SK-N-SH treated with all-trans-retinoic acid at 6 μM for 48 hours (cell line): ENCODE measurements around the gene CPEB3.

Experiments used
- ATAC-seq: fragments of 200-7000 bp; cut with Tn5 transposase; 3 replicates; pipeline ENCODE4 v1.9.1; 2020; ENCODE audit warnings: mild to moderate bottlenecking, moderate library complexity
- ARNTL ChIP-seq: fragments of 450-650 bp; formaldehyde crosslinking; IDR thresholded peaks from 2 replicates; pipeline ENCODE4 v1.5.0; 2020; ENCODE audit warnings: low read depth, mild to moderate bottlenecking, moderate library complexity, borderline replicate concordance
- CSDC2 ChIP-seq: fragments of 250-450 bp; sonication (Bioruptor Pico); IDR thresholded peaks from 2 replicates; pipeline ENCODE4 v1.5.0; 2020; ENCODE audit warnings: mild to moderate bottlenecking, moderate library complexity
- ESRRG ChIP-seq: fragments of 250-450 bp; sonication (Bioruptor Pico); IDR thresholded peaks from 2 replicates; pipeline ENCODE4 v1.6.1; 2021; ENCODE audit warnings: mild to moderate bottlenecking
- GLIS3 ChIP-seq: fragments of 250-450 bp; sonication (Bioruptor Pico); IDR thresholded peaks from 2 replicates; pipeline ENCODE4 v1.5.0; 2020; ENCODE audit warnings: mild to moderate bottlenecking, moderate library complexity
- ISL1 ChIP-seq: fragments of 250-450 bp; sonication (Bioruptor Pico); IDR thresholded peaks from 2 replicates; pipeline ENCODE4 v2.1.2; 2022; ENCODE audit warnings: mild to moderate bottlenecking, moderate library complexity
- OSR1 ChIP-seq: fragments of 250-450 bp; sonication (Bioruptor Pico); IDR thresholded peaks from 2 replicates; pipeline ENCODE4 v1.8.0; 2022; ENCODE audit warnings: moderate library complexity, mild to moderate bottlenecking, inconsistent platforms
- PPARA ChIP-seq: fragments of 250-450 bp; sonication (Bioruptor Pico); IDR thresholded peaks from 2 replicates; pipeline ENCODE4 v1.5.0; 2020; ENCODE audit warnings: mild to moderate bottlenecking, borderline replicate concordance
- RARB ChIP-seq: fragments of 250-450 bp; sonication (Bioruptor Pico); IDR thresholded peaks from 2 replicates; pipeline ENCODE4 v1.8.0; 2021; ENCODE audit warnings: mild to moderate bottlenecking, moderate library complexity
- SNAI2 ChIP-seq: fragments of 250-450 bp; sonication (Bioruptor Pico); IDR thresholded peaks from 2 replicates; pipeline ENCODE4 v1.5.0; 2020; ENCODE audit warnings: mild to moderate bottlenecking, moderate library complexity
- TCF4 ChIP-seq: fragments of 250-450 bp; sonication (Bioruptor Pico); IDR thresholded peaks from 2 replicates; pipeline ENCODE4 v1.8.0; 2021; ENCODE audit warnings: mild to moderate bottlenecking, moderate library complexity, borderline replicate concordance
- TOX ChIP-seq: fragments of 250-450 bp; sonication (Bioruptor Pico); IDR thresholded peaks from 2 replicates; pipeline ENCODE4 v1.8.0; 2021; ENCODE audit warnings: mild to moderate bottlenecking, moderate library complexity, borderline replicate concordance
- ZC3H10 ChIP-seq: fragments of 250-450 bp; sonication (Bioruptor Pico); IDR thresholded peaks from 2 replicates; pipeline ENCODE4 v1.5.1; 2021; ENCODE audit warnings: mild to moderate bottlenecking, moderate library complexity
- ZFP30 ChIP-seq: fragments of 450-650 bp; formaldehyde crosslinking; IDR thresholded peaks from 2 replicates; pipeline ENCODE4 v1.5.0; 2022; ENCODE audit warnings: mild to moderate bottlenecking, moderate library complexity
- ZNF565 ChIP-seq: fragments of 450-650 bp; formaldehyde crosslinking; conservative IDR thresholded peaks from 2 replicates; pipeline ENCODE4 v1.5.0; 2020; ENCODE audit warnings: low read depth, mild to moderate bottlenecking, moderate library complexity
- ZNF70 ChIP-seq: fragments of 450-650 bp; formaldehyde crosslinking; IDR thresholded peaks from 2 replicates; pipeline ENCODE4 v1.5.0; 2020; ENCODE audit warnings: mild to moderate bottlenecking, moderate library complexity
- TF ChIP-seq, protein P1 (sequence below): fragments of 250-450 bp; sonication (Bioruptor Pico); IDR thresholded peaks from 2 replicates; pipeline ENCODE4 v1.8.0; 2020; ENCODE audit warnings: mild to moderate bottlenecking, moderate library complexity, borderline replicate concordance
- TF ChIP-seq, protein P2 (sequence below): fragments of 250-450 bp; sonication (Bioruptor Pico); IDR thresholded peaks from 2 replicates; pipeline ENCODE4 v1.8.0; 2021; ENCODE audit warnings: low read depth, mild to moderate bottlenecking, moderate library complexity, borderline replicate concordance
- TF ChIP-seq, protein P3 (sequence below): fragments of 250-450 bp; sonication (Bioruptor Pico); IDR thresholded peaks from 2 replicates; pipeline ENCODE4 v1.5.1; 2020; ENCODE audit warnings: low read depth, mild to moderate bottlenecking, moderate library complexity
- TF ChIP-seq, protein P4 (sequence below): fragments of 250-450 bp; sonication (Bioruptor Pico); IDR thresholded peaks from 2 replicates; pipeline ENCODE4 v1.5.1; 2021; ENCODE audit warnings: mild to moderate bottlenecking, moderate library complexity

CPEB3 gene

DNA sequence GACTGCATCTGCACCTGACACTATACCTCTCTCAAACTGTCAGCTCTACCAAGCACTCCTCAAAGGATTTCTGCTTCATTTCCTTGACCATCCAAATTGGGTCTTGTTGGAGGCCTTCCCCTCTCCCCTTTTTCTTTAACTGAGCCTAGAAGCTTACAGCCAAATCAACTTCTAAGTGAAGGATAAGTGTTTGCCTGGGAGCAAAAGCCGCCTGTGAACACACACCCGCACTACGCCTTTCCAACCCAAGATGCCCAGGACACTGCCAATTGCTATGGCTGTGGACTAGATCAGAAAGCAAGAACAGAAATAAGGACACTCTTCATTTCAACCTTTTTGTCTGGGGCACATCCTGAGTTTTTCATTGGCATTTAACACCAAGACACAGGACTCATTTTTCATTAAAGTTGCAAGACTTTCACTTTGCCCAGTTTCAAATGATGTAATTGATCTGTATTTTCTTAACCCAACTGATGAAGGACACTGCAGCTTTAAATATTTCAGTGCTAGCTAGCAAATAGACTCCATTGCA is 52.8 kb downstream of the CPEB3 start (continued):
- TF ChIP-seq, protein P1, sequence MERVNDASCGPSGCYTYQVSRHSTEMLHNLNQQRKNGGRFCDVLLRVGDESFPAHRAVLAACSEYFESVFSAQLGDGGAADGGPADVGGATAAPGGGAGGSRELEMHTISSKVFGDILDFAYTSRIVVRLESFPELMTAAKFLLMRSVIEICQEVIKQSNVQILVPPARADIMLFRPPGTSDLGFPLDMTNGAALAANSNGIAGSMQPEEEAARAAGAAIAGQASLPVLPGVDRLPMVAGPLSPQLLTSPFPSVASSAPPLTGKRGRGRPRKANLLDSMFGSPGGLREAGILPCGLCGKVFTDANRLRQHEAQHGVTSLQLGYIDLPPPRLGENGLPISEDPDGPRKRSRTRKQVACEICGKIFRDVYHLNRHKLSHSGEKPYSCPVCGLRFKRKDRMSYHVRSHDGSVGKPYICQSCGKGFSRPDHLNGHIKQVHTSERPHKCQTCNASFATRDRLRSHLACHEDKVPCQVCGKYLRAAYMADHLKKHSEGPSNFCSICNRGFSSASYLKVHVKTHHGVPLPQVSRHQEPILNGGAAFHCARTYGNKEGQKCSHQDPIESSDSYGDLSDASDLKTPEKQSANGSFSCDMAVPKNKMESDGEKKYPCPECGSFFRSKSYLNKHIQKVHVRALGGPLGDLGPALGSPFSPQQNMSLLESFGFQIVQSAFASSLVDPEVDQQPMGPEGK (CRISPR knock-in tag) = no peak

DNA sequence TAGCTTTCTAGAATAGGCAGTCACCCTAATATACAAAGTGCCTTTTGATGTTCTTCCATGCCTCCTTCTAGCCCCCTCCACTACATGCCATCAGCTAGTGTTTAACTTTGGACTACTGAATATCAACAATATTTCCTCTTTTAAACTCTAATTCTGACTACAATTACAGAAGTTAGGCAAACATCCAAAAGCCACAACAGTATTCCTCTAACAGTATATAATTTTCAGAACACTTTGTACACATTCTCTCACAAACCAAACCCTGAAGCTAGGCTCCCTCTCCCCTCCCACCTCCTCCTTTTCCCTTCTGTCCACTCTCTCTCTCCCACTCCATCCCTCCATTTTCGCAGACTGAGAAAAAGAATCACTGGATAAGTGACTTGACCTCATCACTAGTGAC is 59.7 kb downstream of the CPEB3 start:
- ATAC-seq = no peak
- TF ChIP-seq ESRRG (CRISPR knock-in tag) (no peak), ZNF565 (CRISPR knock-in tag) (no peak), ZFP30 (CRISPR knock-in tag) (no peak), PPARA (CRISPR knock-in tag) (no peak), TOX (CRISPR knock-in tag) (no peak), CSDC2 (no peak), TCF4 (CRISPR knock-in tag) (no peak), GLIS3 (CRISPR knock-in tag) (no peak), RARB (CRISPR knock-in tag) (no peak), ISL1 (CRISPR knock-in tag) (no peak)
- TF ChIP-seq, protein P2, sequence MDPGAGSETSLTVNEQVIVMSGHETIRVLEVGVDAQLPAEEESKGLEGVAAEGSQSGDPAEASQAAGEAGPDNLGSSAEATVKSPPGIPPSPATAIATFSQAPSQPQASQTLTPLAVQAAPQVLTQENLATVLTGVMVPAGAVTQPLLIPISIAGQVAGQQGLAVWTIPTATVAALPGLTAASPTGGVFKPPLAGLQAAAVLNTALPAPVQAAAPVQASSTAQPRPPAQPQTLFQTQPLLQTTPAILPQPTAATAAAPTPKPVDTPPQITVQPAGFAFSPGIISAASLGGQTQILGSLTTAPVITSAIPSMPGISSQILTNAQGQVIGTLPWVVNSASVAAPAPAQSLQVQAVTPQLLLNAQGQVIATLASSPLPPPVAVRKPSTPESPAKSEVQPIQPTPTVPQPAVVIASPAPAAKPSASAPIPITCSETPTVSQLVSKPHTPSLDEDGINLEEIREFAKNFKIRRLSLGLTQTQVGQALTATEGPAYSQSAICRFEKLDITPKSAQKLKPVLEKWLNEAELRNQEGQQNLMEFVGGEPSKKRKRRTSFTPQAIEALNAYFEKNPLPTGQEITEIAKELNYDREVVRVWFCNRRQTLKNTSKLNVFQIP (CRISPR knock-in tag) = no peak
- TF ChIP-seq, protein P3, sequence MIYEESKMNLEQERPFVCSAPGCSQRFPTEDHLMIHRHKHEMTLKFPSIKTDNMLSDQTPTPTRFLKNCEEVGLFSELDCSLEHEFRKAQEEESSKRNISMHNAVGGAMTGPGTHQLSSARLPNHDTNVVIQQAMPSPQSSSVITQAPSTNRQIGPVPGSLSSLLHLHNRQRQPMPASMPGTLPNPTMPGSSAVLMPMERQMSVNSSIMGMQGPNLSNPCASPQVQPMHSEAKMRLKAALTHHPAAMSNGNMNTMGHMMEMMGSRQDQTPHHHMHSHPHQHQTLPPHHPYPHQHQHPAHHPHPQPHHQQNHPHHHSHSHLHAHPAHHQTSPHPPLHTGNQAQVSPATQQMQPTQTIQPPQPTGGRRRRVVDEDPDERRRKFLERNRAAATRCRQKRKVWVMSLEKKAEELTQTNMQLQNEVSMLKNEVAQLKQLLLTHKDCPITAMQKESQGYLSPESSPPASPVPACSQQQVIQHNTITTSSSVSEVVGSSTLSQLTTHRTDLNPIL = no peak
- TF ChIP-seq, all 23 proteins: peak for 0

DNA sequence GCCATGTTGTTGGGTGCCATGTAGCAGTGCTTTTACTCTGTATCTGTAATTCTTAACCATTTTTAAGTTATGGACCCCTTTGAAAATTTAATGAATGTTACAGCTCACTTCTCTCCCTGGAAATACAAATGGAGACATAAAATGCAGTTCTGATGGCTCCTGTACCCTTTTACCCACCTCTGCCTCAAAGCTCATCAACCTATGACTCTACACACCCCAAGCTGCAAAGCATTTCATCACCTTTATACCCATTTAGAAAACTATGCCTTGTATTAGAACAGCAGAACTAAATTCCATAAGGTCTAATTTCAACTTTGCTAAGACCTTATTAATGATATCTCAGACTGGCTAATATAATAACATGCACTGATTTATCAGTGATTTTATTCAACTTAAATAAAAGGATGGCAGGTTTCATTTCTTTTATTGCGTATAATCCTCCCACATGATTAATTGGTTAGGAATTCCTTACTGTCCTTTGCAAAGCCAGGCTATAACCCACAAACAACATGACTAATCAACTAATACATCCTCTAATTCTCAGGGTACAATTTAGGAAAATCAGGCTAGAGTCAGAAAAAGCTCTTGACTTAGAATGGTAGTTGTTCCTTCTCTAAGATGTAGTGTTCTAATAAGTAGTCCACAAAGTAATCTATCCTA is 68.1 kb downstream of the CPEB3 start:
- peak; percentile 84 for ATAC-seq
- TF ChIP-seq ESRRG (CRISPR knock-in tag) = no peak
- TF ChIP-seq ZC3H10 (CRISPR knock-in tag) = peak; percentile 44; the same call in 1 of the 2 replicates

GRCh38 chr10:92219559-92219958 is 71.3 kb downstream of the CPEB3 start:
- TF ChIP-seq, protein P1 (CRISPR knock-in tag) = no peak
- TF ChIP-seq ZNF565 (CRISPR knock-in tag) = no peak
- peak; percentile 58 for TF ChIP-seq ISL1 (CRISPR knock-in tag)
- no peak for TF ChIP-seq ZC3H10 (CRISPR knock-in tag)
- TF ChIP-seq SNAI2 (CRISPR knock-in tag) = no peak
- TF ChIP-seq, protein P4, sequence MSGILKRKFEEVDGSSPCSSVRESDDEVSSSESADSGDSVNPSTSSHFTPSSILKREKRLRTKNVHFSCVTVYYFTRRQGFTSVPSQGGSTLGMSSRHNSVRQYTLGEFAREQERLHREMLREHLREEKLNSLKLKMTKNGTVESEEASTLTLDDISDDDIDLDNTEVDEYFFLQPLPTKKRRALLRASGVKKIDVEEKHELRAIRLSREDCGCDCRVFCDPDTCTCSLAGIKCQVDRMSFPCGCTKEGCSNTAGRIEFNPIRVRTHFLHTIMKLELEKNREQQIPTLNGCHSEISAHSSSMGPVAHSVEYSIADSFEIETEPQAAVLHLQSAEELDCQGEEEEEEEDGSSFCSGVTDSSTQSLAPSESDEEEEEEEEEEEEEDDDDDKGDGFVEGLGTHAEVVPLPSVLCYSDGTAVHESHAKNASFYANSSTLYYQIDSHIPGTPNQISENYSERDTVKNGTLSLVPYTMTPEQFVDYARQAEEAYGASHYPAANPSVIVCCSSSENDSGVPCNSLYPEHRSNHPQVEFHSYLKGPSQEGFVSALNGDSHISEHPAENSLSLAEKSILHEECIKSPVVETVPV (CRISPR knock-in tag) = no peak
- TF ChIP-seq ARNTL = no peak
- TF ChIP-seq OSR1 (CRISPR knock-in tag) = no peak
- TF ChIP-seq RARB (CRISPR knock-in tag) = no peak
- TF ChIP-seq, protein P2 (CRISPR knock-in tag) = no peak
- TF ChIP-seq, protein P3 = 0 out of 2 replicates have a peak, but pooled peaks have one; percentile 29
- no peak for TF ChIP-seq ZNF70 (CRISPR knock-in tag)
- ATAC-seq = no peak
